GM23248 (cell line): ENCODE measurements around the gene ATP6V0A1.

ENCODE experiments used
- EZH2 ChIP-seq: fragments of 200-600 bp; sonication (generic); IDR thresholded peaks from 2 replicates; pipeline ENCODE4 v1.6.1; 2018; ENCODE audit warnings: antibody characterized with exemption, mild to moderate bottlenecking; ENCODE audit not compliant: insufficient read depth, poor library complexity, severe bottlenecking
- EZH2phosphoT487 ChIP-seq: fragments of 200-600 bp; sonication (generic); IDR thresholded peaks from 2 replicates; pipeline ENCODE4 v1.6.1; 2018; ENCODE audit warnings: antibody characterized with exemption, moderate library complexity, mild to moderate bottlenecking, low read depth; ENCODE audit not compliant: insufficient read depth

- TF ChIP-seq EZH2 (no peak), EZH2phosphoT487 (no peak)
Observed at GRCh38 chr17:42509409-42509808, 50.7 kb downstream of the ATP6V0A1 start.
